Caki2 (cell line): ENCODE results near the gene GIMD1. TPM values are rescaled to one million over a fixed set of nuclear protein-coding genes. Genes with fewer than 3 reads are reported as not detected.
"Not testable (repeated sequence)": the region's sequence is repeated elsewhere in the genome, so short reads cannot be mapped to it uniquely, and the experiment has no call there.

Experiments
- DNase-seq: peaks from one replicate; pipeline ENCODE4 v3.0.0-alpha.2; 2015; ENCODE audit warnings: low read depth
- in situ Hi-C: cut with HindIII; loops from 2 replicates; pipeline ENCODE4 v1.10.0; 2016; ENCODE audit warnings: low sequenced_read_pairs, low pct_unique_long_range_greater_than_20kb, mixed read lengths
- total RNA-seq: library from RNA; depleted of rRNA; stranded (reverse); fragments of >200 nt; shearing (Covaris generic); gene quantifications from 2 replicates; pipeline ENCODE4 v1.2.3, GENCODE V29; 2014; ENCODE audit warnings: low replicate concordance

Gene GIMD1
- total RNA-seq, 1 experiment from 2014 or later: not detected

DNA sequence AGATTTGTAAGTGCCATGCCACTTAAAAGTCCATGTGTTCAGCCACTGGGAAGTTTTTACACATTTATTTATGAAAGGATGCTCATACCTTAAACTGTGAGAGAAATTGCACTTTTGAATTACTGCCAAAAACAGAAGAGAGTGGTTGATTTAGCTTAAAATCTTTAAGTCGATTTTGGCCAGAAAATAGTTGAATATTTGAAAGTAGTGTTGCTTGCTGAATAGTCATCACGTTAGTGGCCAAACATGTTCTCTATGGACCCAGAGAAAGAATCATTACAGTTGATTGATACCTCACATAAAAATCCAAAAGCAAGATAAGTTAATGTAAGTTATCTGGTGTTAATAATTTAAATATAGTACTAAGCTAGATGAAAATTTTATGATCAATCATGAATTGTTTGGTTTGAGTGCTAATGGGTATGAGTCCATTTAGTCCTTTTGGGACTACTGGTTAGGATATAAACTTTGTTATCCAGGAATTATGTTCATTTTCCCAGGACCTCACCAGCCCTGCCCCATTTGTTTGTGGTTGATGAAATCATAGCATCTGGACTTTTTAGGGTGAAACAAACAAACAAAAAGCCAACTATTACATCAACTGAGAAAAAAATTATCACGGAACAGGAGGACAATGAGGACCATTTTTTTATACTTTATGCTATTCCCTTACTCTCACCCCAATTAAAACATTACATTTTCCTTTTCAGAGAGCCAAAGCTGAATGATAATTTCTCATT lies 6.3 kb downstream of the GIMD1 start:
- in situ Hi-C loops: no loop called here
- DNase-seq: no peak

- DNase-seq: no peak
- in situ Hi-C loops: no loop called here
Observed at GRCh38 chr4:106358899-106359298, 9.7 kb downstream of the GIMD1 start.

- in situ Hi-C loops: no loop called here
- no peak for DNase-seq
Observed at GRCh38 chr4:106355193-106355592, 13.4 kb downstream of the GIMD1 start.

DNA sequence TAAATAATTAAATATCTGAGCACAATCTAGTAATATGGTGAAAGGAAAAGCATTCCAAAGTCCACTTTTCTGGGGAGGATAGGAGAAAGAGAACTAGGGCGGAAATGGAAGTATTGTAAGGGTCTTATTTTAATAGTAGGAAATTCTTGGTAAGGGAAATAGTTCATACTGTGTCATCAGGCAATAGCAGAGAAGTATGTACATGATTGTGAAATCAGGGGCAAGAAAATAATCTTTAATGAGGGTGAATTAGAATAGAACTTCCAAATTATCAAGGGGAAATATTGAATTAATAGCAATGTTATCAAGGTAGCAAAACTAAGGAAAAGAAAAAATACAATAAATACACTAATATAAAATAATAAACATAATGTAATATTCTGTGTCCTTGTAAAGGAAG lies 14.8 kb downstream of the GIMD1 start:
- in situ Hi-C loops: no loop called here
- DNase-seq: no peak

GRCh38 chr4:106351016-106351415 lies 17.6 kb downstream of the GIMD1 start:
- DNase-seq: no peak
- in situ Hi-C loops: no loop called here

DNA sequence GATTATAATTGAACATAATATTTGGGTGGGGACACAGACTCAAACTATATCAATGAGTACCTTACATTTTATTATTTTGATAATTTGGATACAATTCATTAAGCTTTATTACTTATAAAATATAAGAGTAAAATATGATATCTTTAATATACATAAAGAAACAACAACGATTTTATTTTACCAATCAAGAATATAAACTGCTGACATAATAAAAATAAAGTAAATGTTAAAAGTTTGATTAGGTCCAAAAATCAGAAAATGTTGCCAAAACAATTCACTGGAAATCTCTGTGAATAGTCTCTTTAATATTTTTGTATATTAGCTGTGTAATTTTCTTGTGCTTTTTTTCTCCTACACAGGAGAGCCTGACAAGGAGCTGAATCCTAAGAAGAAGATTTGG lies 21.4 kb downstream of the GIMD1 start:
- DNase-seq: no peak
- in situ Hi-C loops: no loop called here

DNA sequence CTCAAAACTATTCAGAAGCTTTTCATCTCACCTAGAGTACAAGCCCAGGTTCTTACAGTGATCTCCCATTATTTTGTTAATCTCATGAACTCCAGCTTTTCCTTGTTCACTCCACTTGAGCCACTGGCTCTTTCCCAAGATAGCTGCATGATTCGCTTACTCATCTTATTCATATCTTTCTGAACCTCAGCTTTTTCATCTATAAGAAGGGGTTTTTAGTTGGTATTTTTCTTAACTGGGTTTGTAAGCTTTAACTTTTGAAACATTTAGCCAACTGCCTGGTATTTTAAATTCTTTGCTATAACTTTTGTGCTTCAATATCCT lies 24.0 kb downstream of the GIMD1 start:
- in situ Hi-C loops: no loop called here
- DNase-seq: peak; percentile 25

GRCh38 chr4:106343865-106344646 lies 24.5 kb downstream of the GIMD1 start:
- in situ Hi-C loops: no loop called here
- no peak for DNase-seq

DNA sequence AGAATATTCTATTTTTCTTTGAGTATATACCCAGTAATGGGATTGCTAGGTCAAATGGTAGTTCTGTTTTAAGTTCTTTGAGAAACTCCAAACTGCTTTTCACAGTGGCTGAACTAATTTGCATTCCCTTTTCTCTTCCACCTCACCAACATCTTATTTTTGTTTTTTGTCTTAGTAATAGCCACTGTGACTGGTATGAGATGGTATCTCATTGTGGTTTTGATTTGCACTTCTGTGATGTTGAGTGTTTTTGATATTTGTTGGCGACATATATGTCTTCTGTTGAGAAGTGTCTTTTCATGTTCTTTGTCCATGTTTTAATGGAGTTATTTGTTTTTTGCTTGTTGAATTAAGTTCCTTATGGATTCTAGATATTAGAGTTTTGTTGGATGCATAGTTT lies 27.8 kb downstream of the GIMD1 start:
- DNase-seq: no peak
- in situ Hi-C loops: no loop called here

- DNase-seq: no peak
- in situ Hi-C loops: no loop called here
Observed at GRCh38 chr4:106339431-106339830, 29.1 kb downstream of the GIMD1 start.

DNA sequence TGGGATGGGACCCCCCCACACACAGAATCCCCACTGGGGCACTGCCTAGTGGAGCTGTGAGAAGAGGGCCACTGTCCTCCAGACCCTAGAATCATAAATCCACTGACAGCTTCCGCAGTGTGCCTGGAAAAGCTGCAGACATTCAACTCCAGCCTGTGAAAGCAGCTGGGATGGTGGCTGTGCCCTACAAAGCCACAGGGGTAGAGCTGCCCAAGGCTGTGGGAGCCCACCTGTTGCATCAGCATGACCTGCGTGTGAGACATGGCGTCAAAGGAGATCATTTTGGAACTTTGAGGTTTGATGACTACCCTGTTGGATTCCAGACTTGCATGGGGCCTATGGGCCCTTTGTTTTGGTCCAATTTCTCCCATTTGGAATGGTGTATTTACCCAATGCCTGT lies 29.9 kb downstream of the GIMD1 start:
- no peak for DNase-seq
- in situ Hi-C loops: no loop called here

DNA sequence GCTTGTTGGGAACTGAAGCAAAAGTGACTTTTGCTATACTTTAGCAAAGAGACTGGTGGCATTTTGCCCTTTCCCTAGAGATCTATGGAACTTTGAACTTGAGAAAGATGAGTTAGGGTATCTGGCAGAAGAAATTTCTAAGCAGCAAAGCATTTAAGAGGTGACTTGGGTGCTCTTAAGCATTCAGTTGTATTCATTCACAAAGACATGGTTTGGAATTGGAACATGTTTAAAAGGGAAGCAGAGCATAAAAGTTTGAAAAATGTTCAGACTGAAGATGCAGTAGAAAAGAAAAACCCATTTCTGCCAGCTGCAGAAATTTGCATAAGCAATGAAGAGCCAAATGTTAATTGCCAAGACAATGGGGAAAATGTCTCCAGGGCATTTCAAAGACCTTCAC lies 30.7 kb downstream of the GIMD1 start:
- DNase-seq: no peak
- in situ Hi-C loops: no loop called here

DNA sequence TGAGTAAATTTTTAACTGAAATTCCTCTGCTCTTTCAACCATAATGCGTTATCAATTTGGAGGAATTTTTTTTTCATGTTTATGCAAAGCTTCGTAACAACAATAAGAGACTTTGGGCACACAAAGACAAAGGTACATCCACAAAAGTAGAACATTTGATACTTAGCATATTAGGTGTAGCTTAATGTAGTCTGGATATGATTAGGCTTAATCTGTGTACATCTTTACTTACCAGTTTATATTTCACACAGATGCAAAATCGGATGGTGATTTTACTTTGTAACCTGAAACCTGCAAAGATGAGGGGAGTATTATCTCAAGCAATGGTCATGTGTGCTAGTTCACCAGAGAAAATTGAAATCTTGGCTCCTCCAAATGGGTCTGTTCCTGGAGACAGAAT lies 32.0 kb downstream of the GIMD1 start:
- in situ Hi-C loops: no loop called here
- DNase-seq: peak; percentile 61

GRCh38 chr4:106334741-106335470 lies 33.7 kb downstream of the GIMD1 start:
- DNase-seq: no peak

DNA sequence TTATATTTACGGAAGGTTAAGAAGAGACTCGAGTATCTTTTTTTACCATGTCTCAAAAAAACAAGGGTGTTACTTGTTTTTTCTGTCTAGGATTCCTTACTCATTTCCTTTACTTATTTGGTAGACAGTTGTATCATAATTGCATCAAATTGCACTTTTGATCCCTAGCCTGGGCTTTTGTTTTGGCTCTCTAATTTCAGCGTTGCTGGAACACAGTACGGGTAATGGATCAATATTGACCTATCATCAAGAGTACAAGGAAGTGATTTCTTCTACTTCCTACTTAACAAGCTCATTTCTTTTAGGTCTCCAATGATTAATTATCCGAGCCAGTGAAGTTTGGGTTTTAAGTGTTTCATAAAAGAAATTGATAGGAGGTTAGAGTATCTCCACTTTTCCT lies 35.4 kb downstream of the GIMD1 start:
- in situ Hi-C loops: no loop called here
- no peak for DNase-seq

More at GRCh38 chr4:106334741-106335470, 33.7 kb downstream of the GIMD1 start:
- in situ Hi-C loops: no loop called here

DNA sequence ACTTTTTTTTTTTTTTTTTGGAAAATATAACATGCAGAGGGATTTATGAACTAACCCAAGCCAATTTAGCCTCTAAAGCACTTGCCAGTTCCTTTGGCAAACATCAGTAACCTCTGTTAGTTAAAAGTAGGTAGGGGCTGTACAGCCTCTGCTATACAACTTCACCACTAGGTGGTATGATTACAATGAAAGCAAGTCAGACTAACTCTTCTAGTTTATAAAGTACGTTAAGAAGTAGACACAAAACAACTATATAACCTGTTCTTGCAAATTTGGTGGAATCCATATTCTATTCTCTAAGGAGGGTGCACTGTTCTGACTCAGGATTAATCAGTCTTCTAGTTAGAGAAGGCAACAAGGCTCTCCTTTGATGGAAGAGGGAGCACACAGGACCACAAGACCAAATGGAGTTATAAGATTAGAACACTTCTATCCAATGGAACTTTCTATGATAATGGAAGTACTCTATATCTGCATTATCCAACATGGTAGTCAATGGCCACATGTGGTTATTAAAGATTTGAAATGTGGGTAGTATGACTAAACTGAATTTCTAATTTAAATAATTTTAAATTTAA lies 39.4 kb downstream of the GIMD1 start:
- in situ Hi-C loops: no loop called here
- no peak for DNase-seq

- in situ Hi-C loops: no loop called here
Observed at GRCh38 chr4:106325800-106326199, 42.8 kb downstream of the GIMD1 start.

DNA sequence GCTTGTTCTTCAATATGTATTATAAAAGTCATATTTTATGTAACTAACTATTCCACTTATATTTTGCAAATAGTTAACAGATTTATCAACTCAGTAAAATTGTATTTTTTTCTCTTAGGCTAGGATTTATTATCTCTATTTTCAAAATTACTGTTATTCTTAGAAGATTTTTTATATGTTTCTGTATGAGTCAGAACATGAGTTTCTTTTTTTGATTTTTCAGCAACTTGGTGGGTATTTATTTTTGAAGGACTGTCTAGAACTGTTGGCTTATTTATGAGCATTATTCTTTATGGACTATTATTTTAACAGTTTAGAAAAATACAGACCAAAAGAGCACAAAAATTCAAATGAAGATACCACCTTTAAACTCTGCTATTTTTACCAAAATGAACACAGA lies 45.5 kb downstream of the GIMD1 start:
- no peak for DNase-seq
- in situ Hi-C loops: no loop called here

More at GRCh38 chr4:106325800-106326199, 42.8 kb downstream of the GIMD1 start:
- no peak for DNase-seq

DNA sequence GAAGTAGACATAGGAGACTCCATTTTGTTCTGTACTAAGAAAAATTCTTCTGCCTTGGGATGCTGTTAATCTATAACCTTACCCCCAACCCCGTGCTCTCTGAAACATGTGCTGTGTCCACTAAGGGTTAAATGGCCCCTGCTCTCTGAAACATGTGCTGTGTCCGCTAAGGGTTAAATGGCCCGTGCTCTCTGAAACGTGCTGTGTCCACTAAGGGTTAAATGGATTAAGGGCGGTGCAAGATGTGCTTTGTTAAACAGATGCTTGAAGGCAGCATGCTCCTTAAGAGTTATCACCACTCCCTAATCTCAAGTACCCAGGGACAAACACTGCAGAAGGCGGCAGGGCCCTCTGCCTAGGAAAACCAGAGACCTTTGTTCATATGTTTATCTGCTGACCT lies 46.8 kb downstream of the GIMD1 start:
- in situ Hi-C loops, DNase-seq: not testable (repeated sequence)
